ENCODE measurements around the gene ASCC3.

- TF ChIP-seq, protein P1, sequence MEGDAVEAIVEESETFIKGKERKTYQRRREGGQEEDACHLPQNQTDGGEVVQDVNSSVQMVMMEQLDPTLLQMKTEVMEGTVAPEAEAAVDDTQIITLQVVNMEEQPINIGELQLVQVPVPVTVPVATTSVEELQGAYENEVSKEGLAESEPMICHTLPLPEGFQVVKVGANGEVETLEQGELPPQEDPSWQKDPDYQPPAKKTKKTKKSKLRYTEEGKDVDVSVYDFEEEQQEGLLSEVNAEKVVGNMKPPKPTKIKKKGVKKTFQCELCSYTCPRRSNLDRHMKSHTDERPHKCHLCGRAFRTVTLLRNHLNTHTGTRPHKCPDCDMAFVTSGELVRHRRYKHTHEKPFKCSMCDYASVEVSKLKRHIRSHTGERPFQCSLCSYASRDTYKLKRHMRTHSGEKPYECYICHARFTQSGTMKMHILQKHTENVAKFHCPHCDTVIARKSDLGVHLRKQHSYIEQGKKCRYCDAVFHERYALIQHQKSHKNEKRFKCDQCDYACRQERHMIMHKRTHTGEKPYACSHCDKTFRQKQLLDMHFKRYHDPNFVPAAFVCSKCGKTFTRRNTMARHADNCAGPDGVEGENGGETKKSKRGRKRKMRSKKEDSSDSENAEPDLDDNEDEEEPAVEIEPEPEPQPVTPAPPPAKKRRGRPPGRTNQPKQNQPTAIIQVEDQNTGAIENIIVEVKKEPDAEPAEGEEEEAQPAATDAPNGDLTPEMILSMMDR (IDR thresholded peaks at IDR 0.05; ENCODE audit: poor library complexity): no peak
- TF ChIP-seq EZH2phosphoT487 (IDR thresholded peaks at IDR 0.05; ENCODE audit: low read depth, severe bottlenecking, unreplicated experiment): no peak
Observed at GRCh38 chr6:100823041-100823440, 58.1 kb downstream of the ASCC3 start.

Data from hepatocyte (in vitro differentiated cells).